Nephron progenitor cell (in vitro differentiated cells): ENCODE results near the gene SLC6A3.

ENCODE experiments used
- DNase-seq: peaks from one replicate; pipeline ENCODE4 v3.0.0; 2021
- H3K27ac Mint-ChIP-seq: 2 replicates; pipeline ENCODE4 v1.8.0; 2021; ENCODE audit warnings: mild to moderate bottlenecking, moderate library complexity, mixed read lengths
- H3K27me3 Mint-ChIP-seq: 2 replicates; pipeline ENCODE4 v1.8.0; 2021; ENCODE audit warnings: mild to moderate bottlenecking, low read depth, mixed read lengths; ENCODE audit not compliant: poor library complexity
- H3K36me3 Mint-ChIP-seq: 2 replicates; pipeline ENCODE4 v1.8.0; 2021; ENCODE audit warnings: low read depth, mixed read lengths
- H3K4me1 Mint-ChIP-seq: 2 replicates; pipeline ENCODE4 v1.8.0; 2021; ENCODE audit warnings: mixed read lengths
- H3K4me3 Mint-ChIP-seq: 2 replicates; pipeline ENCODE4 v1.8.0; 2021; ENCODE audit warnings: mild to moderate bottlenecking, moderate library complexity, mixed read lengths
- H3K9me3 Mint-ChIP-seq: 2 replicates; pipeline ENCODE4 v1.8.0; 2021; ENCODE audit warnings: mild to moderate bottlenecking, moderate library complexity, mixed read lengths
- TF ChIP-seq, protein P1 (sequence below): fragments of 200-600 bp; sonication (generic); IDR thresholded peaks from 2 replicates; pipeline ENCODE4 v1.5.0; 2021; ENCODE audit warnings: antibody characterized with exemption

The SLC6A3 gene

DNA sequence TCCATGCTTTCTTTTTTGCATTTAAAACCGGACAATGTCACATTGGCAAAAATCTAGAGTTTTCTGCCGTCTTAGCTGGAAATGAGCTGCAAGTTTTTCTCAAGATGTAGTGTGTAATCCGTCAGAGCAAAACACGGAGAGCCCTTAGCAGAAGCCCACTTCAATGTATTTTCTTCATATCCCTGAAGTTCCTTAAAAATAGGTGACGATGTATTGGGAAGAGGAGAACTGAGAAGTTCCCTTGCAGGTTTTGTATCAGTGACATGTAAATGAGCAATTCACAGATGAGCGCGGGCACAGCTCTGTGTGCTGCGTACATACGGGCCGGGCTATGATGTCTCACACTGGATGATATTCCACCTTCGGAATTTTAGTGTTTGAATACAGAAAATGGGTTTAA is 85.5 kb downstream of the SLC6A3 start:
- TF ChIP-seq, protein P1, sequence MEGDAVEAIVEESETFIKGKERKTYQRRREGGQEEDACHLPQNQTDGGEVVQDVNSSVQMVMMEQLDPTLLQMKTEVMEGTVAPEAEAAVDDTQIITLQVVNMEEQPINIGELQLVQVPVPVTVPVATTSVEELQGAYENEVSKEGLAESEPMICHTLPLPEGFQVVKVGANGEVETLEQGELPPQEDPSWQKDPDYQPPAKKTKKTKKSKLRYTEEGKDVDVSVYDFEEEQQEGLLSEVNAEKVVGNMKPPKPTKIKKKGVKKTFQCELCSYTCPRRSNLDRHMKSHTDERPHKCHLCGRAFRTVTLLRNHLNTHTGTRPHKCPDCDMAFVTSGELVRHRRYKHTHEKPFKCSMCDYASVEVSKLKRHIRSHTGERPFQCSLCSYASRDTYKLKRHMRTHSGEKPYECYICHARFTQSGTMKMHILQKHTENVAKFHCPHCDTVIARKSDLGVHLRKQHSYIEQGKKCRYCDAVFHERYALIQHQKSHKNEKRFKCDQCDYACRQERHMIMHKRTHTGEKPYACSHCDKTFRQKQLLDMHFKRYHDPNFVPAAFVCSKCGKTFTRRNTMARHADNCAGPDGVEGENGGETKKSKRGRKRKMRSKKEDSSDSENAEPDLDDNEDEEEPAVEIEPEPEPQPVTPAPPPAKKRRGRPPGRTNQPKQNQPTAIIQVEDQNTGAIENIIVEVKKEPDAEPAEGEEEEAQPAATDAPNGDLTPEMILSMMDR: no peak
- Mint-ChIP-seq H3K4me3 (no peak overlapping the region), H3K9me3 (no peaks in the 10 kb centered on the region), H3K36me3 (no peaks in the 10 kb centered on the region), H3K27me3 (peaks cover 36% of the 10 kb centered on the region), H3K27ac (no peak overlapping the region), H3K4me1 (peaks cover 5% of the 10 kb centered on the region)
- no peak for DNase-seq

DNA sequence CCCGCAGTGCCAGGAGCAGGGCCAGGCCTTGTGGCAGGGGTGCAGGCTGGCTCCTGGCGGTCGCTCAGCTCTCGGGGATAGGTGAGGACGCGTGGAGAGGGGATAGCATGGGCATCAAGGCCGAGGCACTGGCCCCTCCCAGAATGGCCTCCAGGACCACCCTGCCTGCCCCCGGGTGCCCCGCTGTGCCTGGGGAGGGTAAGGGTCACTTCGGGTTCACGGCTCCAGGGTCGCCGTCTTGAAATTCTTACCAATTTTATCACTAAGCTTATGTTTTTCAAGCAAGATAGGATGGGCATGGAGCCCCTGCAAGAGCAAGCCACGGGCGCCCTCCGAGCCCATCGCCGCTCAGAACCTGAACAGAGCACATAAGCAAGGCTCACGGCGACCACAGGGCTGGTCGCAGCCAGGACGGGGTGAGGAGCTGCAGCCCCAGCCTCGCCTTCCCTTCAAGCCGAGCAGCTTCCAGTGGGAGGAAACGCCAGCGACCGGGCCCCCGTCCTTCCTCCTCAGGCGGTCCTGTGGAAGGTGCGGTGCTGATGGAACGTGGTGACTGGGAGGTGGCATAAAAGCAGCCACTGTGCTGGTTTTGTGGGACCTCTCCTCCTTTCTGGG is 86.1 kb downstream of the SLC6A3 start:
- no peaks in the 10 kb centered on the region for H3K9me3 Mint-ChIP-seq
- peaks cover 5% of the 10 kb centered on the region for H3K4me1 Mint-ChIP-seq
- TF ChIP-seq, protein P1: no peak
- H3K27me3 Mint-ChIP-seq: peaks cover 30% of the 10 kb centered on the region
- H3K36me3 Mint-ChIP-seq: no peaks in the 10 kb centered on the region
- no peak for DNase-seq
- no peak overlapping the region for H3K4me3 Mint-ChIP-seq
- no peak overlapping the region for H3K27ac Mint-ChIP-seq

DNA sequence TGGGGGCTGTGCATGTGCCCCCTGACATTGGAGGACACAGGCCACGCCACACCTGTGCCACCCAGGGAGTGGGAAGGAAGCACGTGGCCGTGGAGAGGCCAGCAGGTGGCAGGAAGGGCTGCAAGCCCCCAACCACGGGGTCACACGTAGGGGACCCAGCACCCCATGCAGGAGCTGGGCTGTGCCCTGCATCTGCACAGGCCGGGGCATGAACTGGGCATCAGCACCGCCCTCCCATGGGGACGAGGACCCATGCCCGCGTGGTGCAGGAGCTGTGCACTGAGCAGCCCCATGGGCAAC is 86.6 kb downstream of the SLC6A3 start:
- Mint-ChIP-seq H3K27me3 (peaks cover 29% of the 10 kb centered on the region), H3K9me3 (no peaks in the 10 kb centered on the region), H3K4me1 (peaks cover 5% of the 10 kb centered on the region), H3K4me3 (no peak overlapping the region), H3K36me3 (no peaks in the 10 kb centered on the region), H3K27ac (no peak overlapping the region)
- TF ChIP-seq, protein P1: no peak
- no peak for DNase-seq

DNA sequence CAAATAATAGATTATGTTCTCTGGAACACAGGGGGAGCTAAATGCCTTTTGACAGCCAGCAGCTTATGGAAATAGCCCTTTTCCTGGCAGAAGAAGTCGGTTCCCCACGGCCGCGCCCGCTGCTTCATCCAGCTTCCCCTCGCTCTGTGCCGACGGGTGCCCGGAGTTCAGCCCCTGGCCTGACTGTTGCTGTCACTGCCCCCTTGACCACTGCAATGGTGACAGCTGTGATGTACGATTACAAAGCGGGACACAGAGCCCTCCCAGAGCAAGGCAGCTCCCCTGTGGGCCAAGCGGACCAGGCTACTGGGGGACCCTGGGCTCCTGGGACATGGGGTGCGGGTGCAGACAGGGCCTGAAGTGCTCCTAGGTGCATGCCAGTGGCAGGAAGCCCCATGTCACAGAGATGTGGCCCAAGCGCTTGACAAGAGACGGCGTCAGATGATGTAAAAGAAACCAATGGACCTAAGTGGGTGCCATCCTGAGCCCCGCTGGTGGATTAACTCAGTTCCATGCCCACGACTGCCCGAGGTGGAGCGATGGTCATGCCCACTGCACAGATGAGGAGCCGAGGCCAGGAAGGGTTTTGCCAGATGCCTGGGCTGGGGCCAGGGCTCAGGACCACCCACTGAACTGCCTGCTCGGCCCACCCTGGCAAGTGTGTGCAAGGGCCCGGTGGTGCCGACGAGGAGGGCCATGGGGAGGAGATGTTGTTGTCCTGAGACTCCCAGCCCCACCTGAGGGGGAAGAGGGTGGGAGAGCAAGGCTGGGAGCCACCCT is 87.1 kb downstream of the SLC6A3 start:
- H3K9me3 Mint-ChIP-seq: no peaks in the 10 kb centered on the region
- no peaks in the 10 kb centered on the region for H3K36me3 Mint-ChIP-seq
- DNase-seq: no peak
- H3K4me1 Mint-ChIP-seq: peaks cover 5% of the 10 kb centered on the region
- H3K4me3 Mint-ChIP-seq: no peak overlapping the region
- H3K27ac Mint-ChIP-seq: no peak overlapping the region
- TF ChIP-seq, protein P1: no peak
- H3K27me3 Mint-ChIP-seq: peaks cover 28% of the 10 kb centered on the region

DNA sequence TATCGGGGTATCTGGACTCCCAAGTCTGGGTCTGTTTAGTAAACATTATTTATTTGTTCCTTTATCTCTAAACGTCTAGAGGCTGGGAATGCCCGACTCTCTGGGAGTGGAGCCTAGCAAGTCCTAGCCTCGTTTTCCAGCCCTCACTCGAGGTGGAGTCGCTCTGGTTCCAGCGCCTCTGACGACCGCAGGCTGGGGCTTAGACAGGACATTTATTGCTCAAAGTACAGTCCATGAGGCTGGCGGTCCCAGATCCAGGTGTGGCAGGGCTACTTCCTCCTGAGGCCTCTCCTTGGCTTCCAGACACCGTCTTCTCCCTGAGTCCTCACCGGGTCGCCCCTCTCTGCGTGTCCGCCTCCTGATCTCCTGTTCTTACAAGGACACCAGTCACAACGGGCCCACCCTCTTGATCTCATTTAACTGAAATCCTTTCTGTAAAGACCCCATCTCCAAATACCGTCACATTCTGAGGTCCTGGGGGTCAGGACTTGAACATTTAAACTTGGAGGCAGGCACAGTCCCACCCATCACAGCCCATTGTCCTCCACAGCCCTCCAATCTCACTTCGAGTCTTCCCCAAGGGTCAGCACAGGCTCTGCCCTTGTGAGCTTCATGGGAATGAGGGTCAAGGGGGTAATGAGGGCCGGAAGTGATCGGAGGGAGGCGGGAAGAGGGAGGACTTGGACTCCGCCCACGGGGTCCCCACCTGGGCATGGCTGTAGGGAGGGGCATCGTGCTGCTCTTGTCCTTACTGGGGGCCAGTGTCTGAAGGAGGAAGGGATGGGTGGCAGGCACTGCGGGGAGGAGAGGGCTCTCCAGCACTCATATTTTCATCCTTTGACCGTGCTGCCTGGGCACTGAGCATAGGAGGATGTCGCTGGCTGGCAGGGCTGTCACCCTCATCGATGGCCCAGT is 88.1 kb downstream of the SLC6A3 start:
- peaks cover 5% of the 10 kb centered on the region for H3K4me1 Mint-ChIP-seq
- H3K27me3 Mint-ChIP-seq: peaks cover 23% of the 10 kb centered on the region
- no peak overlapping the region for H3K4me3 Mint-ChIP-seq

More for the DNA sequence above, 88.1 kb downstream of the SLC6A3 start:
- no peak overlapping the region for H3K27ac Mint-ChIP-seq
- DNase-seq: no peak
- no peaks in the 10 kb centered on the region for H3K36me3 Mint-ChIP-seq
- TF ChIP-seq, protein P1: no peak
- H3K9me3 Mint-ChIP-seq: no peaks in the 10 kb centered on the region
